IMR-90 (cell line): Measurements from ENCODE around the gene GRM8. TPM values are rescaled to one million over a fixed set of nuclear protein-coding genes. Genes with fewer than 3 reads are reported as not detected.

ENCODE experiments used
- ATAC-seq: fragments of 200-7000 bp; cut with Tn5 transposase; 2 replicates; pipeline ENCODE4 v1.9.1; 2020; ENCODE audit warnings: low read depth, mild to moderate bottlenecking, moderate library complexity
- BruUV-seq: library from RNA; stranded (reverse); fragments of 400-500 nt; replicated peaks from 2 replicates; lab custom pipeline; 2021; lab: Mats Ljungman, UMichigan
- CTCF ChIA-PET: fragments of 300-600 bp; formaldehyde crosslinking; extraction: SDS; loops from one replicate; lab custom pipeline; 2021; ENCODE audit warnings: antibody characterized with exemption; lab: Yijun Ruan, JAX
- POLR2A ChIA-PET: fragments of 300-600 bp; sonication (Branson Sonifier 250); formaldehyde crosslinking; loops from one replicate; lab custom pipeline; 2022; ENCODE audit warnings: antibody characterized with exemption; ENCODE audit not compliant: unreplicated experiment; lab: Charles Lee
- DNase-seq: peaks from one replicate; pipeline ENCODE4 v3.0.0; 2013
- H2AFZ ChIP-seq: replicated peaks from 2 replicates; pipeline ENCODE3; 2013; ENCODE audit warnings: low read length, mild to moderate bottlenecking; ENCODE audit not compliant: poor library complexity
- H2AK5ac ChIP-seq: 2 replicates; pipeline ENCODE4 v1.6.1; 2013; ENCODE audit warnings: low read depth, low read length, inconsistent platforms
- H2AK9ac ChIP-seq: replicated peaks from 2 replicates; pipeline ENCODE3; 2013; ENCODE audit warnings: mild to moderate bottlenecking, low read depth, low read length, moderate library complexity; ENCODE audit not compliant: poor library complexity
- H2BK120ac ChIP-seq: 2 replicates; pipeline ENCODE4 v1.6.1; 2013; ENCODE audit warnings: low read depth, low read length, inconsistent platforms
- H2BK15ac ChIP-seq: 3 replicates; pipeline ENCODE4 v1.6.1; 2013; ENCODE audit warnings: low read depth, low read length, inconsistent platforms
- H2BK20ac ChIP-seq: 2 replicates; pipeline ENCODE4 v1.6.1; 2013; ENCODE audit warnings: low read depth, mild to moderate bottlenecking, inconsistent platforms, low read length, moderate library complexity
- H2BK5ac ChIP-seq: 2 replicates; pipeline ENCODE4 v1.6.1; 2013; ENCODE audit warnings: mild to moderate bottlenecking, low read depth, low read length, inconsistent platforms; ENCODE audit not compliant: poor library complexity, severe bottlenecking
- H3K14ac ChIP-seq: replicated peaks from 2 replicates; pipeline ENCODE4 v1.6.1; 2013; ENCODE audit warnings: low read depth, low read length, inconsistent platforms
- H3K18ac ChIP-seq: 2 replicates; pipeline ENCODE4 v1.6.1; 2013; ENCODE audit warnings: low read depth, low read length, control low read depth
- H3K23ac ChIP-seq: 2 replicates; pipeline ENCODE4 v1.6.1; 2013; ENCODE audit warnings: low read depth, low read length, inconsistent platforms
- H3K27ac ChIP-seq: 2 replicates; pipeline ENCODE4 v1.5.1; 2013; ENCODE audit warnings: mild to moderate bottlenecking, control low read depth, low read length; ENCODE audit not compliant: insufficient read depth
- H3K27me3 ChIP-seq: 2 replicates; pipeline ENCODE4 v1.6.1; 2013; ENCODE audit warnings: low read length; ENCODE audit not compliant: control insufficient read depth, insufficient read depth
- H3K36me3 ChIP-seq: 2 replicates; pipeline ENCODE4 v1.6.1; 2013; ENCODE audit warnings: low read length, mixed read lengths; ENCODE audit not compliant: control insufficient read depth, insufficient read depth
- H3K4ac ChIP-seq: 2 replicates; pipeline ENCODE4 v1.6.1; 2013; ENCODE audit warnings: low read depth, low read length, inconsistent platforms
- H3K4me1 ChIP-seq: 2 replicates; pipeline ENCODE4 v1.6.1; 2013; ENCODE audit warnings: low read length, mixed read lengths; ENCODE audit not compliant: control insufficient read depth, insufficient read depth
- H3K4me2 ChIP-seq: 2 replicates; pipeline ENCODE4 v1.6.1; 2013; ENCODE audit warnings: low read depth, mild to moderate bottlenecking, control low read depth, low read length, moderate library complexity
- H3K4me3 ChIP-seq: 2 replicates; pipeline ENCODE4 v1.5.1; 2013; ENCODE audit warnings: low read depth, mild to moderate bottlenecking, control low read depth, low read length, moderate library complexity; ENCODE audit not compliant: insufficient read depth
- H3K56ac ChIP-seq: 2 replicates; pipeline ENCODE4 v1.6.1; 2013; ENCODE audit warnings: low read length, inconsistent platforms; ENCODE audit not compliant: insufficient read depth; ENCODE audit errors: extremely low read depth
- H3K79me1 ChIP-seq, 2 experiments: 2 replicates each; pipeline ENCODE4 v1.6.1; 2013; ENCODE audit warnings: low read length in 2 of 2, inconsistent platforms in 1 of 2, low read depth in 1 of 2
- H3K9ac ChIP-seq: 2 replicates; pipeline ENCODE4 v1.6.1; 2013; ENCODE audit warnings: low read depth, low read length, control low read depth
- H3K9me1 ChIP-seq: 2 replicates; pipeline ENCODE4 v1.6.1; 2013; ENCODE audit warnings: low read length, inconsistent platforms; ENCODE audit not compliant: insufficient read depth
- H3K9me3 ChIP-seq: 2 replicates; pipeline ENCODE4 v1.6.1; 2013; ENCODE audit warnings: low read length; ENCODE audit not compliant: control insufficient read depth, insufficient read depth
- H4K20me1 ChIP-seq: 2 replicates; pipeline ENCODE4 v1.6.1; 2013; ENCODE audit warnings: low read length, inconsistent platforms; ENCODE audit not compliant: insufficient read depth
- H4K5ac ChIP-seq: 2 replicates; pipeline ENCODE4 v1.6.1; 2013; ENCODE audit warnings: mild to moderate bottlenecking, low read depth, low read length, control low read depth
- H4K8ac ChIP-seq, 2 experiments: 2 replicates each; pipeline ENCODE4 v1.6.1; 2013; ENCODE audit warnings: low read depth in 2 of 2, low read length in 2 of 2, control low read depth in 1 of 2, inconsistent platforms in 1 of 2
- H4K91ac ChIP-seq: 2 replicates; pipeline ENCODE4 v1.6.1; 2013; ENCODE audit warnings: low read depth, low read length, inconsistent platforms; ENCODE audit not compliant: insufficient read depth
- BHLHE40 ChIP-seq: fragments of 150-350 bp; IDR thresholded peaks from 2 replicates; pipeline ENCODE4 v1.6.1; 2016; ENCODE audit warnings: mild to moderate bottlenecking, low read depth, low read length
- CEBPB ChIP-seq: IDR thresholded peaks from 2 replicates; pipeline ENCODE4 v1.6.1; 2012; ENCODE audit warnings: low read depth, low read length, improper control_type of control experiment
- CHD1 ChIP-seq: IDR thresholded peaks from 2 replicates; pipeline ENCODE4 v1.6.1; 2012; ENCODE audit warnings: low read depth, low read length, improper control_type of control experiment
- ELK1 ChIP-seq: fragments of 150-350 bp; IDR thresholded peaks from 2 replicates; pipeline ENCODE4 v1.6.1; 2016; ENCODE audit warnings: low read depth, mild to moderate bottlenecking, low read length, moderate library complexity, borderline replicate concordance
- FOS ChIP-seq: fragments of 150-350 bp; IDR thresholded peaks from 2 replicates; pipeline ENCODE4 v1.6.1; 2016; ENCODE audit warnings: low read depth, low read length
- MAFK ChIP-seq: IDR thresholded peaks from 2 replicates; pipeline ENCODE4 v1.6.1; 2012; ENCODE audit warnings: low read depth, low read length, improper control_type of control experiment
- MAZ ChIP-seq: IDR thresholded peaks from 2 replicates; pipeline ENCODE4 v1.6.1; 2012; ENCODE audit warnings: low read depth, mild to moderate bottlenecking, low read length, improper control_type of control experiment, moderate library complexity, borderline replicate concordance
- MXI1 ChIP-seq: IDR thresholded peaks from 2 replicates; pipeline ENCODE4 v1.6.1; 2012; ENCODE audit warnings: low read depth, mild to moderate bottlenecking, low read length, moderate library complexity, borderline replicate concordance
- NFE2L2 ChIP-seq: fragments of 150-350 bp; IDR thresholded peaks from 2 replicates; pipeline ENCODE4 v1.6.1; 2016; ENCODE audit warnings: low read depth, mild to moderate bottlenecking, low read length
- POLR2A ChIP-seq: IDR thresholded peaks from 2 replicates; pipeline ENCODE4 v1.6.1; 2012; ENCODE audit warnings: mild to moderate bottlenecking, low read depth, low read length
- RAD21 ChIP-seq: IDR thresholded peaks from 2 replicates; pipeline ENCODE4 v1.6.1; 2012; ENCODE audit warnings: low read length, improper control_type of control experiment
- RCOR1 ChIP-seq: IDR thresholded peaks from 2 replicates; pipeline ENCODE4 v1.6.1; 2012; ENCODE audit warnings: mild to moderate bottlenecking, low read length, improper control_type of control experiment; ENCODE audit not compliant: insufficient replicate concordance
- RFX5 ChIP-seq: IDR thresholded peaks from 2 replicates; pipeline ENCODE4 v1.8.0; 2012; ENCODE audit warnings: low read depth, mild to moderate bottlenecking, low read length, moderate library complexity
- SMC3 ChIP-seq: fragments of 150-350 bp; IDR thresholded peaks from 2 replicates; pipeline ENCODE4 v1.6.1; 2016; ENCODE audit warnings: low read depth, mild to moderate bottlenecking, antibody characterized with exemption, low read length, moderate library complexity
- WGBS, 2 experiments: methylation state at CpG; one replicate each; pipeline versions ENCODE4 v1.1.5 to v1.1.7; 2013; ENCODE audit warnings: missing lambda C conversion rate in 2 of 2; ENCODE audit not compliant: insufficient read length in 1 of 2; ENCODE audit errors: extremely low coverage in 2 of 2; 5-methylcytosine and 5-hydroxymethylcytosine counted together
- dilution Hi-C: fragments of 300-500 bp; cut with HindIII; formaldehyde crosslinking; loops from one replicate; pipeline ENCODE4 v1.14.3; 2018; ENCODE audit warnings: low sequenced_read_pairs; ENCODE audit not compliant: unreplicated experiment
- in situ Hi-C: fragments of 300-500 bp; cut with MboI; formaldehyde crosslinking; loops from 3 replicates; pipeline ENCODE4 v1.14.3; 2019; ENCODE audit warnings: low sequenced_read_pairs, inconsistent platforms, mixed read lengths
- intact Hi-C: fragments of 100-400 bp; cut with micrococcal nuclease; formaldehyde crosslinking; loops from 2 replicates; pipeline ENCODE4 v1.10.0; 2022
- polyA plus RNA-seq, 3 experiments: library from polyadenylated mRNA; depleted of rRNA; stranded (reverse); fragments of >200 nt; gene quantifications; 2 replicates each; pipeline ENCODE4 v1.2.3, GENCODE V29; 2012; ENCODE audit warnings: low replicate concordance in 1 of 3
- total RNA-seq: library from RNA; depleted of rRNA; stranded (reverse); fragments of >200 nt; gene quantifications from 2 replicates; pipeline ENCODE4 v1.2.3, GENCODE V29; 2012
- TF ChIP-seq, protein P1 (sequence below): fragments of 150-350 bp; IDR thresholded peaks from 2 replicates; pipeline ENCODE4 v1.6.1; 2017; ENCODE audit warnings: mild to moderate bottlenecking, antibody characterized with exemption, low read length, low read depth
- TF ChIP-seq, protein P2 (sequence below): conservative IDR thresholded peaks from 2 replicates; pipeline ENCODE4 v1.5.1; 2012; ENCODE audit warnings: mild to moderate bottlenecking, low read depth, low read length, improper control_type of control experiment

The GRM8 gene
- total and polyA plus RNA-seq, 2 of the 4 experiments (the other 2 are of a cell fraction) = not detected

GRCh38 chr7:127254163-127254684 lies 1.5 kb upstream of the GRM8 start:
- Histone ChIP-seq H3K36me3 (no peaks in the 10 kb centered on the region), H3K4me2 (no peak overlapping the region), H2BK20ac (no peak overlapping the region), H4K8ac (no peak overlapping the region), H2BK15ac (no peak overlapping the region), H2AK9ac (no peak overlapping the region), H3K79me1 (no peaks in the 10 kb centered on the region), H3K4me1 (peaks cover 6% of the 10 kb centered on the region; the same call in 1 of the 2 replicates), H4K20me1 (no peaks in the 10 kb centered on the region), H3K56ac (no peak overlapping the region), H3K9me1 (no peaks in the 10 kb centered on the region), H3K4me3 (no peak overlapping the region), H3K14ac (no peak overlapping the region), H3K9me3 (no peaks in the 10 kb centered on the region), H4K91ac (no peak overlapping the region), H3K23ac (no peak overlapping the region), H4K5ac (no peak overlapping the region), H3K27me3 (peaks cover 37% of the 10 kb centered on the region), H3K18ac (no peak overlapping the region), H3K27ac (no peak overlapping the region), H2BK120ac (no peak overlapping the region), H2AK5ac (no peak overlapping the region), H2BK5ac (no peak overlapping the region), H3K4ac (no peak overlapping the region), H3K9ac (no peak overlapping the region), H2AFZ (no peak overlapping the region)
- CTCF ChIA-PET = interaction anchor here (0.7 to 1.6 kb wide), 6 partner anchors 15 to 452 kb away, joined by 3 to 7 read pairs (median 5); no protein-coding TSS in a partner anchor
- DNase-seq (no peak), ATAC-seq (no peak)
- no CpG with 5 or more reads among the region's 11 CpGs for WGBS, 2 experiments
- dilution Hi-C loops (no loop called here), intact Hi-C loops (no loop called here), in situ Hi-C loops (no loop called here)
- BruUV-seq = no TSS peak
- TF ChIP-seq CEBPB = no peak
- TF ChIP-seq SMC3 = no peak
- no peak for TF ChIP-seq CHD1
- TF ChIP-seq ELK1 = no peak
- TF ChIP-seq, protein P1, sequence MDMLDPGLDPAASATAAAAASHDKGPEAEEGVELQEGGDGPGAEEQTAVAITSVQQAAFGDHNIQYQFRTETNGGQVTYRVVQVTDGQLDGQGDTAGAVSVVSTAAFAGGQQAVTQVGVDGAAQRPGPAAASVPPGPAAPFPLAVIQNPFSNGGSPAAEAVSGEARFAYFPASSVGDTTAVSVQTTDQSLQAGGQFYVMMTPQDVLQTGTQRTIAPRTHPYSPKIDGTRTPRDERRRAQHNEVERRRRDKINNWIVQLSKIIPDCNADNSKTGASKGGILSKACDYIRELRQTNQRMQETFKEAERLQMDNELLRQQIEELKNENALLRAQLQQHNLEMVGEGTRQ = no peak
- no peak for TF ChIP-seq RAD21
- TF ChIP-seq MAFK = no peak
- TF ChIP-seq RFX5 = no peak
- no peak for TF ChIP-seq FOS
- no peak for TF ChIP-seq MXI1
- no peak for TF ChIP-seq NFE2L2
- TF ChIP-seq MAZ = no peak
- no peak for TF ChIP-seq RCOR1
- no peak for TF ChIP-seq POLR2A
- TF ChIP-seq, protein P2, sequence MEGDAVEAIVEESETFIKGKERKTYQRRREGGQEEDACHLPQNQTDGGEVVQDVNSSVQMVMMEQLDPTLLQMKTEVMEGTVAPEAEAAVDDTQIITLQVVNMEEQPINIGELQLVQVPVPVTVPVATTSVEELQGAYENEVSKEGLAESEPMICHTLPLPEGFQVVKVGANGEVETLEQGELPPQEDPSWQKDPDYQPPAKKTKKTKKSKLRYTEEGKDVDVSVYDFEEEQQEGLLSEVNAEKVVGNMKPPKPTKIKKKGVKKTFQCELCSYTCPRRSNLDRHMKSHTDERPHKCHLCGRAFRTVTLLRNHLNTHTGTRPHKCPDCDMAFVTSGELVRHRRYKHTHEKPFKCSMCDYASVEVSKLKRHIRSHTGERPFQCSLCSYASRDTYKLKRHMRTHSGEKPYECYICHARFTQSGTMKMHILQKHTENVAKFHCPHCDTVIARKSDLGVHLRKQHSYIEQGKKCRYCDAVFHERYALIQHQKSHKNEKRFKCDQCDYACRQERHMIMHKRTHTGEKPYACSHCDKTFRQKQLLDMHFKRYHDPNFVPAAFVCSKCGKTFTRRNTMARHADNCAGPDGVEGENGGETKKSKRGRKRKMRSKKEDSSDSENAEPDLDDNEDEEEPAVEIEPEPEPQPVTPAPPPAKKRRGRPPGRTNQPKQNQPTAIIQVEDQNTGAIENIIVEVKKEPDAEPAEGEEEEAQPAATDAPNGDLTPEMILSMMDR = no peak
- no peak for TF ChIP-seq BHLHE40
- POLR2A ChIA-PET = no interaction called here
